Prostate gland (tissue), 2 donors: ENCODE measurements around the gene APBB1. TPM values are rescaled to one million over a fixed set of nuclear protein-coding genes. Genes with fewer than 3 reads are reported as not detected.

ENCODE experiments used
- DNase-seq: peaks from one replicate; pipeline ENCODE4 v3.0.0-alpha.2; 2019; ENCODE audit warnings: low spot score
- H3K27ac ChIP-seq, 2 donors: fragments of 200-600 bp; sonication (generic); 2 replicates each; pipeline ENCODE4 v1.5.1; 2017 to 2019
- H3K27me3 ChIP-seq: fragments of 200-600 bp; sonication (generic); replicated peaks from 2 replicates; pipeline ENCODE4 v1.5.1; 2019; ENCODE audit not compliant: insufficient read depth
- H3K36me3 ChIP-seq, 2 donors: fragments of 200-600 bp; sonication (generic); 1 replicate in 1 of 2; 2 replicates in 1 of 2; pipeline versions ENCODE4 v1.5.1 to v1.8.1; 2017 to 2019
- H3K4me1 ChIP-seq: fragments of 200-600 bp; sonication (generic); replicated peaks from 2 replicates; pipeline ENCODE4 v1.5.1; 2019
- H3K4me3 ChIP-seq, 2 donors: fragments of 200-600 bp; sonication (generic); 2 replicates each; pipeline ENCODE4 v1.5.1; 2017 to 2019
- H3K9me3 ChIP-seq: fragments of 200-600 bp; sonication (generic); 2 replicates; pipeline ENCODE4 v1.5.1; 2017
- CTCF ChIP-seq, 4 experiments: fragments of 200-600 bp in 2 of 4; fragments of 450-650 bp in 2 of 4; sonication (generic) in 2 of 4; IDR thresholded peaks; 1 replicate in 3 of 4; 2 replicates in 1 of 4; pipeline ENCODE4 v1.5.1; 2016 to 2019; ENCODE audit warnings: antibody characterized with exemption in 4 of 4, mild to moderate bottlenecking in 2 of 4, moderate library complexity in 2 of 4
- POLR2A ChIP-seq: fragments of 450-650 bp; IDR thresholded peaks from one replicate; pipeline ENCODE4 v1.6.1; 2016; ENCODE audit warnings: antibody characterized with exemption, mild to moderate bottlenecking
- POLR2AphosphoS5 ChIP-seq: sonication (generic); formaldehyde crosslinking; IDR thresholded peaks from one replicate; pipeline ENCODE4 v1.6.1; 2017; ENCODE audit warnings: antibody characterized with exemption
- WGBS: methylation state at CpG from one replicate; pipeline ENCODE4 v1.1.5; 2018; 5-methylcytosine and 5-hydroxymethylcytosine counted together
- intact Hi-C: fragments of 100-400 bp; cut with DNase I; formaldehyde crosslinking; loops from one replicate; pipeline ENCODE4 v1.14.2; 2022
- total RNA-seq, 2 donors: library from RNA; depleted of rRNA; stranded (reverse); fragments of >200 nt; gene quantifications; one replicate each; pipeline ENCODE4 v1.1.0, GENCODE V29; 2016

APBB1 gene
- total RNA-seq, 2 donors from 2014 or later = 35.4 to 65.5 TPM

DNA sequence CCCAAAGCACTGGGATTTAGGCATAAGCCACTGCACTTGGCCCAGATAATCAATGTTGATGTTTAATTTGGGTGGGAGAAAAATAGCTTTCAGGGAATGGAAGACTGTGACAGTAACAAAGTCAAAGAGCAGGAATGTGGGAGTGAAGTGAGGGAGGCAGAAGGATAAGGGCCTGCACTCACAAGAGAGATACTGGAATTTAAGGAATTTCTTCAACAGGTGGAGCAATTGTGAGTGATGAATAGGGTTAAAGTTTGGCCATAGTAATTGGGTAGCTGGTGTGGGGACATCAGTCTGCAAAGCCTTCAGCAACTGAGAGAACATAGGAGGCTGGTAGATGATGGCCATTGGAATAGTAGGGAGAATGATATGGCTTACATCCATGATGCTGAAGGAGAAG lies 8.6 kb upstream of the APBB1 start:
- Histone ChIP-seq H3K4me1 (no peaks in the 10 kb centered on the region), H3K9me3 (no peaks in the 10 kb centered on the region), H3K27me3 (no peaks in the 10 kb centered on the region), H3K4me3 (no peak overlapping the region), H3K36me3 (no peaks in the 10 kb centered on the region), H3K27ac (no peak overlapping the region)
- intact Hi-C loops = no loop called here
- no peak for DNase-seq
- no peak for TF ChIP-seq CTCF (IDR thresholded peaks at IDR 0.05)
- no peak for TF ChIP-seq POLR2AphosphoS5
- TF ChIP-seq POLR2A = no peak

- TF ChIP-seq CTCF (IDR thresholded peaks at IDR 0.05) (no peak), POLR2AphosphoS5 (no peak), POLR2A (no peak)
- WGBS = 95% methylated on average over 3 of the region's 3 CpGs
- intact Hi-C loops = no loop called here
Observed at GRCh38 chr11:6420677-6421076, 1.8 kb upstream of the APBB1 start.

DNA sequence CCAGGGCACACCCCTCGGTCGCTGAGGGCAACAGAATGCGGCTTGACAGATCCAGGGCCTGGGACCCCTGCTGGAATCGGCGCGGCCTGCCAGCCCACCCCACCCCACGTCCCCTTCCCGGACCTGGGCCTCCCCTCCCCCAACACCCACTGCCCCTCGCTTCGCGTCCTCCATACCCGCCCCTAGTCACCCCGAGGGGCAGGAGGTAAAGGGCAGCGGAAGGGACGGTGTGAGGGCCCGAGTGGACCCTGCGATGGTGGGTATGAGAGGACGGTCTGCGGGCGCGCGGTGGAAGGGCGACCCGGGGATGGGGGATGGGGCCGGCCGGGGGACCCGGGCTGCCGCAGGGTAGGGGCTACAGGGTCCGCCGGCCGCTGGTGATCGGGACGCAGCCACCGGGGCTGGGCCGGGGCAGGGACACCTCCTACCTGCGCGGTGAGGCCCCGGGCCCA lies 311 bp downstream of the APBB1 start:
- Histone ChIP-seq H3K27ac (peak overlapping the region; percentile 82 to 91), H3K4me1 (peaks cover 5% of the 10 kb centered on the region), H3K36me3 (no peaks in the 10 kb centered on the region), H3K9me3 (no peaks in the 10 kb centered on the region), H3K4me3 (peak overlapping the region; percentile 86 to 92), H3K27me3 (no peaks in the 10 kb centered on the region)
- TF ChIP-seq POLR2A = no peak
- TF ChIP-seq CTCF (IDR thresholded peaks at IDR 0.05) = no peak
- TF ChIP-seq POLR2AphosphoS5 = no peak
- intact Hi-C loops = no loop called here
- WGBS = 1% methylated on average over 33 of the region's 38 CpGs
- DNase-seq = no peak

More at GRCh38 chr11:6420677-6421076, 1.8 kb upstream of the APBB1 start:
- Histone ChIP-seq H3K4me3 (no peak overlapping the region), H3K36me3 (no peaks in the 10 kb centered on the region), H3K27ac (no peak overlapping the region), H3K27me3 (no peaks in the 10 kb centered on the region), H3K4me1 (peaks cover 5% of the 10 kb centered on the region), H3K9me3 (no peaks in the 10 kb centered on the region)
- DNase-seq = no peak

- no peaks in the 10 kb centered on the region for H3K36me3 ChIP-seq
- H3K27ac ChIP-seq = peak overlapping the region; percentile 82 to 91
- H3K4me3 ChIP-seq = peak overlapping the region; percentile 86 to 92
- no peaks in the 10 kb centered on the region for H3K27me3 ChIP-seq
- intact Hi-C loops = no loop called here
- 25% methylated on average over 7 of the region's 7 CpGs for WGBS
- H3K9me3 ChIP-seq = no peaks in the 10 kb centered on the region
- DNase-seq = no peak
- peaks cover 5% of the 10 kb centered on the region for H3K4me1 ChIP-seq
- TF ChIP-seq CTCF (IDR thresholded peaks at IDR 0.05) = no peak
- no peak for TF ChIP-seq POLR2A
- TF ChIP-seq POLR2AphosphoS5 = no peak
Observed at GRCh38 chr11:6417907-6418556, 862 bp downstream of the APBB1 start.

- TF ChIP-seq POLR2AphosphoS5 = no peak
- TF ChIP-seq CTCF (IDR thresholded peaks at IDR 0.05) = no peak
- TF ChIP-seq POLR2A = no peak
- no peaks in the 10 kb centered on the region for H3K27me3 ChIP-seq
- no peak overlapping the region for H3K27ac ChIP-seq
- DNase-seq = no peak
- H3K9me3 ChIP-seq = no peaks in the 10 kb centered on the region
- intact Hi-C loops = no loop called here
- WGBS = 89% methylated on average over 6 of the region's 6 CpGs
- no peak overlapping the region for H3K4me3 ChIP-seq
- H3K4me1 ChIP-seq = peaks cover 5% of the 10 kb centered on the region
- H3K36me3 ChIP-seq = peaks cover 0 to 2% of the 10 kb centered on the region in 2 donors
Observed at GRCh38 chr11:6415797-6416196, 3.1 kb downstream of the APBB1 start.
